Measurements from ENCODE around the gene LMF1. TPM values are rescaled to one million over a fixed set of nuclear protein-coding genes. Genes with fewer than 3 reads are reported as not detected.

Gene LMF1
- total and polyA plus RNA-seq, 2 of the 13 experiments (the other 11 are each of a cell fraction or from before 2014, with no cell fraction given) = 6.8 to 8.5 TPM

DNA sequence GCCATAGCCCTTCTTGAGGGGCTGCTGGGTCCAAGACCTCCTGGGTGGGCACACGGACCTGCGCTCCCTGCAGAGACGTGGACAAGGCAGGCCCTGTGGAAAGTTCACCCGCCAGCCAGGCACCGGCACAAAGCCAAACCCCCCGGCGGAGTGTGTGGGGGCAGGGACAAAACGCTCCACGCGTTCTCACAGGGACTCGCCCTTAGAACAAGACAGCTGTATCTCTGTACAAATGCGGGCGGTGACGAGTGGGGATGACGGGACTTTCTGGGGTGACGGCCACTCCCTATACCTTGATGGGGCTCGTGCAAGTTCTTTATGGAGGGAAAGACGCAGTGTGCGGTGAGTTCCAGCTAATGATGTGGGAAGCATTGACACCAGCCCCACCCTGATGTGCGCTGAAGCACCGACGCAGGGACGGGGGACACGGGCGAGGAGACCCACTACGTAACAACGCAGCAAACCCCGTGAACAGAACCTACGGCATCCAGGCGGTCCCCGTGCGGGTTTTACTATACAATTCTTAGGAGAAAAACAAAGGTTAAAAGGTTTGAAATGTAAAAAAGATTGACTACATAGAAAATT lies 49.4 kb downstream of the LMF1 start:
- H4K20me1 ChIP-seq (ENCODE audit: insufficient read depth, low read length) = no peaks in the 10 kb centered on the region
- no peak overlapping the region for H3K9ac ChIP-seq (ENCODE audit: insufficient read depth, low read depth, low read length)
- no peak overlapping the region for H3K4me2 ChIP-seq (ENCODE audit: low read depth, low read length)
- H3K27me3 ChIP-seq (ENCODE audit: control insufficient read depth in 1 of 2, insufficient read depth in 2 of 2, low read length in 2 of 2) = no peaks in the 10 kb centered on the region
- H3K4me1 ChIP-seq (ENCODE audit: insufficient read depth, low read length) = 0 out of 2 replicates have a peak, but pooled peaks cover 6% of the 10 kb centered on the region
- intact Hi-C loops (cut with micrococcal nuclease; ENCODE audit: unreplicated experiment) (no loop called here), in situ Hi-C loops (cut with HindIII; ENCODE audit: extremely low pct_ligation_motif_present, low pct_unique_long_range_greater_than_20kb) (no loop called here)
- no peak overlapping the region for H2AFZ ChIP-seq (ENCODE audit: low read length)
- no peak overlapping the region for H3K4me3 ChIP-seq (replicated peaks in 1 of 3; ENCODE audit: insufficient read depth in 1 of 3, low read depth in 2 of 3, low read length in 3 of 3)
- ChIA-PET POLR2A (no interaction called here), CTCF (ENCODE audit: low intra/inter-chr PET ratio, low total read pairs) (no interaction called here)
- no peak for ATAC-seq
- H3K9me3 ChIP-seq (ENCODE audit: low read length) = no peaks in the 10 kb centered on the region
- H3K79me2 ChIP-seq (ENCODE audit: insufficient read depth, low read length) = no peaks in the 10 kb centered on the region
- TF ChIP-seq FOSL1 (CRISPR knock-in tag; IDR thresholded peaks at IDR 0.05; ENCODE audit: borderline replicate concordance) = no peak
- no peak for TF ChIP-seq FOXA1 (IDR thresholded peaks at IDR 0.05)
- no peak for TF ChIP-seq FOXA1 (CRISPR knock-in tag; IDR thresholded peaks at IDR 0.05)
- no peak for TF ChIP-seq LCORL (IDR thresholded peaks at IDR 0.05)
- TF ChIP-seq LCORL (CRISPR knock-in tag; IDR thresholded peaks at IDR 0.05) = no peak
- no peak for TF ChIP-seq CTCF (CRISPR knock-in tag; IDR thresholded peaks at IDR 0.05)
- TF ChIP-seq, protein P1, sequence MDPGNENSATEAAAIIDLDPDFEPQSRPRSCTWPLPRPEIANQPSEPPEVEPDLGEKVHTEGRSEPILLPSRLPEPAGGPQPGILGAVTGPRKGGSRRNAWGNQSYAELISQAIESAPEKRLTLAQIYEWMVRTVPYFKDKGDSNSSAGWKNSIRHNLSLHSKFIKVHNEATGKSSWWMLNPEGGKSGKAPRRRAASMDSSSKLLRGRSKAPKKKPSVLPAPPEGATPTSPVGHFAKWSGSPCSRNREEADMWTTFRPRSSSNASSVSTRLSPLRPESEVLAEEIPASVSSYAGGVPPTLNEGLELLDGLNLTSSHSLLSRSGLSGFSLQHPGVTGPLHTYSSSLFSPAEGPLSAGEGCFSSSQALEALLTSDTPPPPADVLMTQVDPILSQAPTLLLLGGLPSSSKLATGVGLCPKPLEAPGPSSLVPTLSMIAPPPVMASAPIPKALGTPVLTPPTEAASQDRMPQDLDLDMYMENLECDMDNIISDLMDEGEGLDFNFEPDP (CRISPR knock-in tag; conservative IDR thresholded peaks at IDR 0.05) = no peak
- BruUV-seq (replicated peaks) = no TSS peak
- H3K36me3 ChIP-seq (replicated peaks in 1 of 2; ENCODE audit: control insufficient read depth in 1 of 2, insufficient read depth in 2 of 2, low read length in 2 of 2) = no peaks in the 10 kb centered on the region
- DNase-seq (ENCODE audit: low spot score) = no peak
- 94% methylated on average over 31 of the region's 32 CpGs for WGBS (ENCODE audit: low lambda C conversion rate)
- no peak overlapping the region for H3K27ac ChIP-seq (ENCODE audit: extremely low read length, insufficient read depth, low read length)
- FAIRE-seq = no peak

Measured in HepG2 (cell line).